ENCODE measurements around the gene ZNF93.

DNA sequence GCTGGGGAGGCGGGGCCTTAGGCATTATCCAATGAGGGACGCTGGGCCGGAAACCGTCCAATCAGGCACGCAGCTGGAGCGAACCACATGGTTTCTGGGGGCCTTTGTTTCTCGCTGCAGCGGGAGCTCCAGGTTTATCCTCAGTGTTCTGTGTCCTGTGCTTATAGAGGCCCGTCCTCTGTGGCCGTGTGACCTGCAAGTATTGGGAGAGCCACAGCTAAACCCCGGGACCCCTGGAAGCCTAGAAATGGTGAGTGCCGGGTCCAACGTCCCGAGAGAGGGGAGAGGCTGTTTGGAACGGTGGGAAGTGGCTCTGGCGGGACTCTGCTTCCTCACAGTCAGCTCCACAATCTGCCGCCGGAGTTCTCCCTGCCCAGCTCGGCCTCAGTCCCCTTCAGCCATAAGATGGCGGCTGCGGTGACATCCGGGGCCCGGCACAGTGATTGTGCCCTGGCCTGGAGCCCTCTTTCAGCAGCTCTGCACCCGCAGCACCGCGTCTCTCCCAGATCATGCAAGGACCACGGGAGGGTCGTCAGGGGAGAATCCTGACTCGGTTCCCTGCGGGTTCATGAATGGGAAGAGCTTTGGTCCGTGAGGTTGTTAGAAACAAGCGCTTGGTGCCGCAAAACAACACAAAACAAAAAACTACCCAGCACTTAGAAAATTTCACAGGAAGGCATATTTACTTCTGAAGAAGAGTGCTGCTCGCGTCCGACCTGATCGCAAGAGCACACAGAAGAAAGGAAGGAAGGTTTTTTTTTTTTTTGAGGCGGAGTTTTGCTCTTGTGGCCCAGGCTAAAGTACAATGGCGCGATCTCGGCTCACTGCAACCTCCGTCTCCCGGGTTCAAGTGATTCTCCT lies 34.8 kb upstream of the ZNF93 start, which contains the start of gene ZNF253:
- TF ChIP-seq, protein P1, sequence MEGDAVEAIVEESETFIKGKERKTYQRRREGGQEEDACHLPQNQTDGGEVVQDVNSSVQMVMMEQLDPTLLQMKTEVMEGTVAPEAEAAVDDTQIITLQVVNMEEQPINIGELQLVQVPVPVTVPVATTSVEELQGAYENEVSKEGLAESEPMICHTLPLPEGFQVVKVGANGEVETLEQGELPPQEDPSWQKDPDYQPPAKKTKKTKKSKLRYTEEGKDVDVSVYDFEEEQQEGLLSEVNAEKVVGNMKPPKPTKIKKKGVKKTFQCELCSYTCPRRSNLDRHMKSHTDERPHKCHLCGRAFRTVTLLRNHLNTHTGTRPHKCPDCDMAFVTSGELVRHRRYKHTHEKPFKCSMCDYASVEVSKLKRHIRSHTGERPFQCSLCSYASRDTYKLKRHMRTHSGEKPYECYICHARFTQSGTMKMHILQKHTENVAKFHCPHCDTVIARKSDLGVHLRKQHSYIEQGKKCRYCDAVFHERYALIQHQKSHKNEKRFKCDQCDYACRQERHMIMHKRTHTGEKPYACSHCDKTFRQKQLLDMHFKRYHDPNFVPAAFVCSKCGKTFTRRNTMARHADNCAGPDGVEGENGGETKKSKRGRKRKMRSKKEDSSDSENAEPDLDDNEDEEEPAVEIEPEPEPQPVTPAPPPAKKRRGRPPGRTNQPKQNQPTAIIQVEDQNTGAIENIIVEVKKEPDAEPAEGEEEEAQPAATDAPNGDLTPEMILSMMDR (IDR thresholded peaks at IDR 0.05; ENCODE audit: control extremely low read depth in 1 of 3, insufficient read depth in 1 of 3, low read depth in 1 of 3, low read length in 3 of 3), result no peak; a peak in 1 of 4 replicates
- 0 out of 2 replicates have a peak, but pooled peaks have one; percentile 13 for TF ChIP-seq EGR1 (IDR thresholded peaks at IDR 0.05; ENCODE audit: borderline replicate concordance, low read depth, low read length)
- TF ChIP-seq, protein P2, sequence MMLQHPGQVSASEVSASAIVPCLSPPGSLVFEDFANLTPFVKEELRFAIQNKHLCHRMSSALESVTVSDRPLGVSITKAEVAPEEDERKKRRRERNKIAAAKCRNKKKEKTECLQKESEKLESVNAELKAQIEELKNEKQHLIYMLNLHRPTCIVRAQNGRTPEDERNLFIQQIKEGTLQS (IDR thresholded peaks at IDR 0.05; ENCODE audit: insufficient read depth, low read depth, low read length), result no peak
- peak; percentile 93 for TF ChIP-seq SP1 (IDR thresholded peaks at IDR 0.05; ENCODE audit: low read depth, low read length)
- TF ChIP-seq RAD21 (IDR thresholded peaks at IDR 0.05 in 1 of 2, conservative IDR thresholded peaks at IDR 0.05 in 1 of 2; ENCODE audit: low read depth in 2 of 2, low read length in 2 of 2), result 0 out of 4 replicates have a peak, but pooled peaks of 1 of the 2 experiments have one; percentile 4
- no peak for TF ChIP-seq RNF2 (IDR thresholded peaks at IDR 0.05; ENCODE audit: borderline replicate concordance, low read depth, low read length, missing control alignments, poor library complexity, severe bottlenecking)
- no peak for TF ChIP-seq TEAD4 (IDR thresholded peaks at IDR 0.05; ENCODE audit: low read depth, low read length)
- TF ChIP-seq MAFK (IDR thresholded peaks at IDR 0.05; ENCODE audit: low read depth, low read length), result no peak
- TF ChIP-seq EZH2 (IDR thresholded peaks at IDR 0.05; ENCODE audit: low read depth, low read length, severe bottlenecking), result no peak
- TF ChIP-seq CHD1 (IDR thresholded peaks at IDR 0.05; ENCODE audit: low read depth, low read length), result peak; percentile 29; the same call in 1 of the 2 replicates
- no peak for TF ChIP-seq JUN (IDR thresholded peaks at IDR 0.05; ENCODE audit: low read depth, low read length)
- TF ChIP-seq JUND (IDR thresholded peaks at IDR 0.05; ENCODE audit: low read length), result no peak
- TF ChIP-seq GABPA (IDR thresholded peaks at IDR 0.05; ENCODE audit: borderline replicate concordance, insufficient read depth, low read length), result no peak

Measured in H1 (cell line).